Upper lobe of left lung (tissue), 4 donors: ENCODE measurements around the gene PQBP1.

ENCODE experiments used
- EP300 ChIP-seq, 4 donors: sonication (generic); formaldehyde crosslinking; IDR thresholded peaks; one replicate each; pipeline ENCODE4 v1.5.1; 2017; ENCODE audit warnings: antibody characterized with exemption in 4 of 4, control low read depth in 2 of 4
- POLR2A ChIP-seq, 4 donors: fragments of 450-650 bp; IDR thresholded peaks; one replicate each; pipeline ENCODE4 v1.5.1; 2016 to 2017; ENCODE audit warnings: antibody characterized with exemption in 4 of 4, mild to moderate bottlenecking in 2 of 4
- TF ChIP-seq, protein P1 (sequence below), 6 experiments: fragments of 450-650 bp in 4 of 6; fragments of 200-600 bp in 2 of 6; sonication (generic) in 2 of 6; IDR thresholded peaks; one replicate each; pipeline ENCODE4 v1.5.1; 2016 to 2019; ENCODE audit warnings: antibody characterized with exemption in 6 of 6

DNA sequence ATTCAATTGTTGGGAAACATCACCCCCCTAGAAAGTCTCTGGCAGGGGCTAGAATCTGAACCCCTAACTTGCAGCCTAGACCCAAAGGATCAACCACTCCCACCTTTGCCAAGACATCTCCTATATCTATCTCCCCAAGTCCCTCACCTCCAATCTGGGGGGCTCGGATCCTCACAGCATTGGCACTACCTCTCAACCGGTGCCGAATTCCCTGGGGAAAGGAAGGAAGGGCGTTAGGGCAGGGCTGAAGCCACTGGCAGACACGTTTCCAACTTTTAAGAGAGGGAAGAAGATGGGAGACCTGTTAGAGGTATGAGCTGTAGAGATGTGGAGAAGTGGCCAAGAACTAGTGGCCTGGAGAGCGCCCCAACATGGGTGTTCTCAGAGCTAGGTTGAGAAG, 2.8 kb upstream of the PQBP1 start:
- TF ChIP-seq, protein P1, sequence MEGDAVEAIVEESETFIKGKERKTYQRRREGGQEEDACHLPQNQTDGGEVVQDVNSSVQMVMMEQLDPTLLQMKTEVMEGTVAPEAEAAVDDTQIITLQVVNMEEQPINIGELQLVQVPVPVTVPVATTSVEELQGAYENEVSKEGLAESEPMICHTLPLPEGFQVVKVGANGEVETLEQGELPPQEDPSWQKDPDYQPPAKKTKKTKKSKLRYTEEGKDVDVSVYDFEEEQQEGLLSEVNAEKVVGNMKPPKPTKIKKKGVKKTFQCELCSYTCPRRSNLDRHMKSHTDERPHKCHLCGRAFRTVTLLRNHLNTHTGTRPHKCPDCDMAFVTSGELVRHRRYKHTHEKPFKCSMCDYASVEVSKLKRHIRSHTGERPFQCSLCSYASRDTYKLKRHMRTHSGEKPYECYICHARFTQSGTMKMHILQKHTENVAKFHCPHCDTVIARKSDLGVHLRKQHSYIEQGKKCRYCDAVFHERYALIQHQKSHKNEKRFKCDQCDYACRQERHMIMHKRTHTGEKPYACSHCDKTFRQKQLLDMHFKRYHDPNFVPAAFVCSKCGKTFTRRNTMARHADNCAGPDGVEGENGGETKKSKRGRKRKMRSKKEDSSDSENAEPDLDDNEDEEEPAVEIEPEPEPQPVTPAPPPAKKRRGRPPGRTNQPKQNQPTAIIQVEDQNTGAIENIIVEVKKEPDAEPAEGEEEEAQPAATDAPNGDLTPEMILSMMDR (IDR thresholded peaks at IDR 0.05) = no peak
- TF ChIP-seq EP300 (IDR thresholded peaks at IDR 0.05) (no peak), POLR2A (IDR thresholded peaks at IDR 0.05) (no peak)
